Muscle of leg (tissue), 16 donors: ENCODE results near the gene GZMB. TPM values are rescaled to one million over a fixed set of nuclear protein-coding genes. Genes with fewer than 3 reads are reported as not detected.

Experiments
- DNase-seq: peaks from one replicate; pipeline ENCODE4 v3.0.0; 2013
- H3K27ac ChIP-seq: one replicate; pipeline ENCODE4 v1.5.1; 2013; ENCODE audit warnings: mild to moderate bottlenecking, low read length, control low read depth
- H3K27me3 ChIP-seq: one replicate; pipeline ENCODE4 v1.6.1; 2013; ENCODE audit warnings: low read length; ENCODE audit not compliant: control insufficient read depth, insufficient read depth
- H3K36me3 ChIP-seq: one replicate; pipeline ENCODE4 v1.6.1; 2013; ENCODE audit warnings: low read length; ENCODE audit not compliant: control insufficient read depth, insufficient read depth
- H3K4me1 ChIP-seq: one replicate; pipeline ENCODE4 v1.6.1; 2013; ENCODE audit warnings: low read length; ENCODE audit not compliant: control insufficient read depth, insufficient read depth
- H3K4me3 ChIP-seq: one replicate; pipeline ENCODE4 v1.5.1; 2013; ENCODE audit warnings: low read length, control low read depth
- H3K9me3 ChIP-seq: replicated peaks from 2 replicates; pipeline ENCODE4 v1.6.1; 2013; ENCODE audit warnings: low read depth, low read length; ENCODE audit not compliant: control insufficient read depth
- WGBS: methylation state at CpG from one replicate; pipeline ENCODE4 v1.1.5; 2013; ENCODE audit warnings: missing lambda C conversion rate; ENCODE audit not compliant: insufficient coverage; 5-methylcytosine and 5-hydroxymethylcytosine counted together
- long read RNA-seq, 11 donors: transcript quantifications; one replicate each; lab custom pipeline, GENCODE V29; 2026
- polyA plus RNA-seq, 8 donors: library from polyadenylated mRNA; unstranded; fragments of 120-200 nt; gene quantifications; one replicate each; pipeline versions ENCODE4 v1.2.1 to v1.2.3, GENCODE V29; 2013; ENCODE audit warnings: inconsistent platforms in 1 of 8, low replicate concordance in 1 of 8; ENCODE audit not compliant: insufficient read length in 8 of 8, insufficient read depth in 1 of 8
- total RNA-seq: library from RNA; stranded (reverse); fragments of 120-200 nt; gene quantifications from one replicate; pipeline ENCODE4 v1.2.4, GENCODE V29; 2013

Gene GZMB
- 0.22 TPM for total RNA-seq
- under 1 TPM; 0.27 to 0.82 (median 0.38) TPM for polyA plus RNA-seq
- long read RNA-seq, donor 1: 0 reads
- long read RNA-seq, donor 2: 0 reads
- long read RNA-seq, donor 3: 0 reads
- long read RNA-seq, donor 4: 0 reads
- long read RNA-seq, donor 5: 0 reads
- long read RNA-seq, donor 6: 0 reads
- long read RNA-seq, donor 7: 0 reads
- long read RNA-seq, donor 8: 0 reads
- long read RNA-seq, donor 9: 0 reads
- long read RNA-seq, donor 10: 0 reads
- long read RNA-seq, donor 11: 0 reads

- DNase-seq: no peak
- Histone ChIP-seq H3K9me3 (no peaks in the 10 kb centered on the region), H3K36me3 (no peaks in the 10 kb centered on the region), H3K27me3 (no peaks in the 10 kb centered on the region), H3K4me3 (no peak within 1 kb of the TSS), H3K27ac (no peak within 1 kb of the TSS), H3K4me1 (peaks cover 6% of the 10 kb centered on the region)
- 67% methylated on average over 1 of the region's 2 CpGs for WGBS
These were observed at the start of gene GZMB for GRCh38 chr14:24634158-24634557. Gene GZMB (minus strand): TSS chr14:24634190. CDS start chr14:24634160, 30 bp downstream.

- H3K36me3 ChIP-seq: no peaks in the 10 kb centered on the region
- no CpG with 5 or more reads among the region's 1 CpG for WGBS
- no peak overlapping the region for H3K27ac ChIP-seq
- H3K9me3 ChIP-seq: no peaks in the 10 kb centered on the region
- H3K4me1 ChIP-seq: peaks cover 3% of the 10 kb centered on the region
- H3K4me3 ChIP-seq: no peak overlapping the region
- no peak for DNase-seq
- H3K27me3 ChIP-seq: no peaks in the 10 kb centered on the region
These were observed 47.1 kb upstream of the GZMB start for GRCh38 chr14:24681056-24681455.

GRCh38 chr14:24680516-24680915 is 46.5 kb upstream of the GZMB start:
- H3K27ac ChIP-seq: no peak overlapping the region
- H3K4me3 ChIP-seq: no peak overlapping the region
- no peaks in the 10 kb centered on the region for H3K27me3 ChIP-seq
- no peaks in the 10 kb centered on the region for H3K36me3 ChIP-seq
- DNase-seq: no peak
- 77% methylated on average over 2 of the region's 4 CpGs for WGBS
- no peaks in the 10 kb centered on the region for H3K9me3 ChIP-seq
- H3K4me1 ChIP-seq: peaks cover 3% of the 10 kb centered on the region

GRCh38 chr14:24679248-24679961 is 45.4 kb upstream of the GZMB start:
- 71% methylated on average over 10 of the region's 12 CpGs for WGBS
- Histone ChIP-seq H3K9me3 (no peaks in the 10 kb centered on the region), H3K4me3 (no peak overlapping the region), H3K4me1 (peaks cover 3% of the 10 kb centered on the region), H3K27me3 (no peaks in the 10 kb centered on the region), H3K27ac (no peak overlapping the region), H3K36me3 (no peaks in the 10 kb centered on the region)
- DNase-seq: no peak

GRCh38 chr14:24678801-24679247 is 44.8 kb upstream of the GZMB start:
- Histone ChIP-seq H3K27ac (no peak overlapping the region), H3K9me3 (no peaks in the 10 kb centered on the region), H3K4me3 (peak overlapping the region; percentile 34), H3K4me1 (peaks cover 3% of the 10 kb centered on the region), H3K27me3 (no peaks in the 10 kb centered on the region), H3K36me3 (no peaks in the 10 kb centered on the region)
- DNase-seq: peak; percentile 92
- 2% methylated on average over 5 of the region's 11 CpGs for WGBS

- H3K27me3 ChIP-seq: no peaks in the 10 kb centered on the region
- no peak for DNase-seq
- no peak overlapping the region for H3K27ac ChIP-seq
- no peaks in the 10 kb centered on the region for H3K36me3 ChIP-seq
- no peak overlapping the region for H3K4me3 ChIP-seq
- WGBS: no CpG with 5 or more reads among the region's 1 CpG
- H3K9me3 ChIP-seq: no peaks in the 10 kb centered on the region
- peaks cover 3% of the 10 kb centered on the region for H3K4me1 ChIP-seq
These were observed 44.0 kb upstream of the GZMB start for GRCh38 chr14:24677956-24678355.

- no peaks in the 10 kb centered on the region for H3K27me3 ChIP-seq
- H3K36me3 ChIP-seq: no peaks in the 10 kb centered on the region
- 34% methylated on average over 3 of the region's 5 CpGs for WGBS
- no peak for DNase-seq
- H3K27ac ChIP-seq: no peak overlapping the region
- H3K4me3 ChIP-seq: no peak overlapping the region
- H3K9me3 ChIP-seq: no peaks in the 10 kb centered on the region
- peaks cover 3% of the 10 kb centered on the region for H3K4me1 ChIP-seq
These were observed 40.4 kb upstream of the GZMB start for GRCh38 chr14:24674204-24674970.

- Histone ChIP-seq H3K4me1 (peaks cover under 1% of the 10 kb centered on the region), H3K4me3 (no peak overlapping the region), H3K36me3 (no peaks in the 10 kb centered on the region), H3K27ac (no peak overlapping the region), H3K27me3 (no peaks in the 10 kb centered on the region), H3K9me3 (no peaks in the 10 kb centered on the region)
- DNase-seq: no peak
- 78% methylated on average over 8 of the region's 9 CpGs for WGBS
These were observed 39.7 kb upstream of the GZMB start for GRCh38 chr14:24673534-24674203.

- Histone ChIP-seq H3K9me3 (no peaks in the 10 kb centered on the region), H3K4me3 (no peak overlapping the region), H3K27ac (no peak overlapping the region), H3K36me3 (no peaks in the 10 kb centered on the region), H3K4me1 (no peaks in the 10 kb centered on the region), H3K27me3 (no peaks in the 10 kb centered on the region)
- DNase-seq: peak; percentile 36
- WGBS: 42% methylated on average over 2 of the region's 2 CpGs
These were observed 39.1 kb upstream of the GZMB start for GRCh38 chr14:24673059-24673458.
